H1 (cell line): ENCODE data around the gene TM2D1. TPM values are rescaled to one million over a fixed set of nuclear protein-coding genes. Genes with fewer than 3 reads are reported as not detected.
"Not testable (repeated sequence)": the region's sequence is repeated elsewhere in the genome, so short reads cannot be mapped to it uniquely, and the experiment has no call there.

Experiments used
- CTCF ChIA-PET: fragments of 300-600 bp; sonication (Branson Sonifier 250); formaldehyde crosslinking; loops from one replicate; lab custom pipeline; 2021; ENCODE audit not compliant: partially characterized antibody; lab: Charles Lee
- POLR2A ChIA-PET: fragments of 300-600 bp; sonication (Branson Sonifier 250); formaldehyde crosslinking; loops from one replicate; lab custom pipeline; 2021; ENCODE audit warnings: inconsistent platforms; ENCODE audit not compliant: partially characterized antibody; lab: Charles Lee
- DNase-seq, 2 experiments: peaks; one replicate each; pipeline versions ENCODE4 v3.0.0 to v3.0.0-alpha.2; 2010 to 2022; ENCODE audit warnings: low spot score in 2 of 2, low read depth in 1 of 2, mixed read lengths in 1 of 2
- FAIRE-seq: peaks from 2 replicates; lab custom pipeline; 2011; peaks lifted over from hg19 to GRCh38; lab: Jason Lieb, UNC
- H2AFZ ChIP-seq: 2 replicates; pipeline ENCODE4 v1.8.1; 2012; ENCODE audit warnings: low read length, inconsistent platforms
- H2AK5ac ChIP-seq: 2 replicates; pipeline ENCODE4 v1.6.1; 2013; ENCODE audit warnings: low read depth, low read length
- H2BK120ac ChIP-seq: replicated peaks from 2 replicates; pipeline ENCODE3; 2013; ENCODE audit warnings: low read depth, low read length, inconsistent platforms
- H2BK12ac ChIP-seq: 2 replicates; pipeline ENCODE4 v1.6.1; 2013; ENCODE audit warnings: low read depth, low read length
- H2BK15ac ChIP-seq: 2 replicates; pipeline ENCODE4 v1.6.1; 2013; ENCODE audit warnings: low read length
- H2BK20ac ChIP-seq: 2 replicates; pipeline ENCODE4 v1.6.1; 2013; ENCODE audit warnings: low read length
- H2BK5ac ChIP-seq: 2 replicates; pipeline ENCODE4 v1.6.1; 2013; ENCODE audit warnings: low read depth, low read length
- H3K14ac ChIP-seq: 2 replicates; pipeline ENCODE4 v1.6.1; 2013; ENCODE audit warnings: inconsistent platforms; ENCODE audit not compliant: insufficient read length
- H3K18ac ChIP-seq: 2 replicates; pipeline ENCODE4 v1.6.1; 2013; ENCODE audit warnings: low read length; ENCODE audit errors: extremely low read depth
- H3K23ac ChIP-seq: 2 replicates; pipeline ENCODE4 v1.6.1; 2013; ENCODE audit warnings: inconsistent platforms; ENCODE audit not compliant: insufficient read length
- H3K23me2 ChIP-seq: 2 replicates; pipeline ENCODE4 v1.6.1; 2013; ENCODE audit warnings: low read depth, low read length
- H3K27ac ChIP-seq: 2 replicates; pipeline ENCODE4 v1.6.1; 2011; ENCODE audit warnings: low read depth, low read length, inconsistent platforms
- H3K27me3 ChIP-seq, 4 experiments: replicated peaks in 1 of 4; 1 replicate in 1 of 4; 2 replicates in 3 of 4; pipeline versions ENCODE4 v1.6.1 to v1.8.1; 2011 to 2013; ENCODE audit warnings: low read length in 3 of 4, mild to moderate bottlenecking in 3 of 4, inconsistent platforms in 2 of 4, mixed read lengths in 2 of 4, moderate library complexity in 1 of 4; ENCODE audit not compliant: control insufficient read depth in 3 of 4, insufficient read depth in 3 of 4; ENCODE audit errors: extremely low read depth in 1 of 4
- H3K36me3 ChIP-seq, 4 experiments: 2 replicates each; pipeline versions ENCODE4 v1.6.1 to v1.8.1; 2011 to 2013; ENCODE audit warnings: mild to moderate bottlenecking in 4 of 4, low read length in 3 of 4, moderate library complexity in 2 of 4, control low read depth in 1 of 4, inconsistent platforms in 1 of 4; ENCODE audit not compliant: insufficient read depth in 4 of 4, control insufficient read depth in 2 of 4
- H3K4ac ChIP-seq: replicated peaks from 2 replicates; pipeline ENCODE3; 2013; ENCODE audit warnings: low read length, low read depth, mixed read lengths, inconsistent platforms; ENCODE audit not compliant: insufficient read length
- H3K4me1 ChIP-seq, 4 experiments: replicated peaks in 1 of 4; 1 replicate in 1 of 4; 2 replicates in 3 of 4; pipeline versions ENCODE4 v1.6.1 to v1.8.1; 2011 to 2013; ENCODE audit warnings: low read length in 3 of 4, inconsistent platforms in 2 of 4, mixed read lengths in 1 of 4; ENCODE audit not compliant: insufficient read depth in 4 of 4, control insufficient read depth in 3 of 4
- H3K4me2 ChIP-seq, 2 experiments: 2 replicates each; pipeline versions ENCODE4 v1.6.1 to v1.8.1; 2011 to 2013; ENCODE audit warnings: low read depth in 2 of 2, low read length in 2 of 2, control low read depth in 1 of 2, inconsistent platforms in 1 of 2, mild to moderate bottlenecking in 1 of 2; ENCODE audit not compliant: insufficient read depth in 1 of 2
- H3K4me3 ChIP-seq, 4 experiments: fragments of 200-600, 300-600 bp in 1 of 4; sonication (generic), shearing (Covaris generic), sonication (Bioruptor Twin) in 1 of 4; 2 replicates each; pipeline versions ENCODE4 v1.5.1 to v1.8.1; 2011 to 2016; ENCODE audit warnings: low read length in 4 of 4, low read depth in 3 of 4, control low read depth in 2 of 4, inconsistent platforms in 2 of 4, mild to moderate bottlenecking in 2 of 4, mixed read lengths in 1 of 4, moderate library complexity in 1 of 4; ENCODE audit not compliant: insufficient read depth in 2 of 4; ENCODE audit errors: extremely low read depth in 1 of 4
- H3K56ac ChIP-seq: replicated peaks from 2 replicates; pipeline ENCODE3; 2013; ENCODE audit warnings: low read depth, mild to moderate bottlenecking, mixed read lengths, low read length, inconsistent platforms; ENCODE audit not compliant: insufficient read length
- H3K79me1 ChIP-seq: 2 replicates; pipeline ENCODE4 v1.6.1; 2013; ENCODE audit warnings: low read depth, low read length, control low read depth
- H3K79me2 ChIP-seq, 2 experiments: 2 replicates each; pipeline versions ENCODE4 v1.6.1 to v1.8.1; 2012 to 2013; ENCODE audit warnings: low read length in 2 of 2, mild to moderate bottlenecking in 2 of 2, inconsistent platforms in 1 of 2; ENCODE audit not compliant: insufficient read depth in 2 of 2, control insufficient read depth in 1 of 2
- H3K9ac ChIP-seq, 4 experiments: replicated peaks in 1 of 4; 1 replicate in 1 of 4; 2 replicates in 3 of 4; pipeline versions ENCODE4 v1.6.1 to v1.8.1; 2011 to 2013; ENCODE audit warnings: low read depth in 3 of 4, low read length in 3 of 4, control low read depth in 2 of 4, mild to moderate bottlenecking in 2 of 4, moderate library complexity in 2 of 4, inconsistent platforms in 1 of 4; ENCODE audit errors: extremely low read depth in 1 of 4
- H3K9me3 ChIP-seq, 2 experiments: 2 replicates each; pipeline versions ENCODE4 v1.6.1 to v1.8.1; 2012 to 2013; ENCODE audit warnings: mild to moderate bottlenecking in 2 of 2, moderate library complexity in 2 of 2, control low read depth in 1 of 2, inconsistent platforms in 1 of 2, low read depth in 1 of 2, low read length in 1 of 2, mixed read lengths in 1 of 2; ENCODE audit not compliant: insufficient read depth in 2 of 2
- H4K20me1 ChIP-seq, 2 experiments: replicated peaks in 1 of 2; 2 replicates each; pipeline versions ENCODE3 to v1.8.1; 2011 to 2013; ENCODE audit warnings: inconsistent platforms in 2 of 2, low read length in 2 of 2, mild to moderate bottlenecking in 1 of 2; ENCODE audit not compliant: insufficient read depth in 2 of 2, control insufficient read depth in 1 of 2
- H4K5ac ChIP-seq: 2 replicates; pipeline ENCODE4 v1.6.1; 2013; ENCODE audit warnings: low read length, low read depth, mixed read lengths, inconsistent platforms; ENCODE audit not compliant: insufficient read length
- H4K8ac ChIP-seq: 2 replicates; pipeline ENCODE4 v1.8.0; 2013; ENCODE audit warnings: mild to moderate bottlenecking, moderate library complexity, low read length, inconsistent platforms; ENCODE audit not compliant: insufficient read depth; ENCODE audit errors: extremely low read depth
- H4K91ac ChIP-seq: replicated peaks from 2 replicates; pipeline ENCODE3; 2013; ENCODE audit warnings: low read length, mixed read lengths, inconsistent platforms; ENCODE audit not compliant: insufficient read length
- WGBS, 2 experiments: shearing (Covaris generic) in 1 of 2; methylation state at CpG; one replicate each; pipeline versions ENCODE4 v1.1.6 to v1.1.7; 2013 to 2015; ENCODE audit warnings: low lambda C conversion rate in 2 of 2, mixed read lengths in 2 of 2, inconsistent platforms in 1 of 2, low coverage in 1 of 2, missing lambda C conversion rate in 1 of 2; ENCODE audit not compliant: insufficient replicate concordance in 2 of 2, insufficient coverage in 1 of 2, insufficient read length in 1 of 2; ENCODE audit errors: extremely low coverage in 1 of 2, missing lambda C conversion rate in 1 of 2; 5-methylcytosine and 5-hydroxymethylcytosine counted together
- polyA plus RNA-seq, 7 experiments: library from polyadenylated mRNA; depleted of rRNA in 3 of 7; stranded (reverse) in 5 of 7; unstranded in 2 of 7; fragments of >200 nt in 5 of 7; fragments of 200-250 nt in 2 of 7; gene quantifications; 1 replicate in 5 of 7; 2 replicates in 1 of 7; 4 replicates in 1 of 7; pipeline versions ENCODE4 v1.2.1 to v1.2.3, GENCODE V29; 2011 to 2013; ENCODE audit warnings: missing spikeins in 2 of 7, mixed read lengths in 2 of 7
- total RNA-seq: library from RNA; stranded (reverse); fragmentation: NEBNext Ultra II Directional; extraction: Animal tissue kit (Norgen Biotek cat#: 25700); gene quantifications from 2 replicates; pipeline ENCODE4 v1.2.1, GENCODE V29; 2021

The TM2D1 gene
- total and polyA plus RNA-seq, 2 of the 8 experiments (the other 6 are each of a cell fraction or from before 2014, with no cell fraction given), result 17.7 to 20.5 TPM

DNA sequence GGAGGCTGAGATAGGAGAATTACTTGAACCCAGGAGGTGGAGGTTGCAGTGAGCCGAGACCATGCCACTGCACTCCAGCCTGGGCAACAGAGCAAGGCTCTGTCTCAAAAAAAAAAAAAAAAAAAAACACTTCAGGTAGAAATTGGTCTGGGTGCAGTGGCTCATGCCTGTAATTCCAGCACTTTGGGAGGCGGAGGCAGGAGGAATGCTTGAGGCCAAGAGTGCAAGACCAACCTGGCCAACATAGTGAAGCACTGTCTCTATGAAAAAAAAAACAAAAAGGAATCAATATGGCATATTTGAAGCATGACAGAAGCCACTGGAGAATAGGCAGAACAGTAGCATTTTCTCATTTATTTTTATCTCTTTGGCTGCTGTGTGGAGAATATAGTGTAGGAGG, 48.1 kb downstream of the TM2D1 start:
- H3K14ac ChIP-seq, H2BK15ac ChIP-seq, H4K91ac ChIP-seq, POLR2A ChIA-PET, H3K56ac ChIP-seq, H4K8ac ChIP-seq, H4K5ac ChIP-seq, H3K4ac ChIP-seq, H3K23me2 ChIP-seq, H3K18ac ChIP-seq, H3K9me3 ChIP-seq, H3K36me3 ChIP-seq, H2AFZ ChIP-seq, CTCF ChIA-PET, H2BK120ac ChIP-seq, H3K27ac ChIP-seq, DNase-seq, H3K79me2 ChIP-seq, H2BK5ac ChIP-seq, H4K20me1 ChIP-seq, H3K23ac ChIP-seq, H2BK12ac ChIP-seq, H3K4me2 ChIP-seq, FAIRE-seq, H2BK20ac ChIP-seq, H2AK5ac ChIP-seq, H3K27me3 ChIP-seq, H3K79me1 ChIP-seq, H3K4me3 ChIP-seq, H3K9ac ChIP-seq, H3K4me1 ChIP-seq: not testable (repeated sequence)
- 100% methylated on average over 2 of the region's 2 CpGs; no CpG with 5 or more reads in 1 of the 2 experiments for WGBS, 2 experiments
